IMR-90 (cell line): ENCODE measurements around the gene SPIN3. TPM values are rescaled to one million over a fixed set of nuclear protein-coding genes. Genes with fewer than 3 reads are reported as not detected.

Source experiments
- ATAC-seq: fragments of 200-7000 bp; cut with Tn5 transposase; 2 replicates; pipeline ENCODE4 v1.9.1; 2020; ENCODE audit warnings: low read depth, mild to moderate bottlenecking, moderate library complexity
- BruUV-seq: library from RNA; stranded (reverse); fragments of 400-500 nt; replicated peaks from 2 replicates; lab custom pipeline; 2021; lab: Mats Ljungman, UMichigan
- CTCF ChIA-PET: fragments of 300-600 bp; formaldehyde crosslinking; extraction: SDS; loops from one replicate; lab custom pipeline; 2021; ENCODE audit warnings: antibody characterized with exemption; lab: Yijun Ruan, JAX
- POLR2A ChIA-PET: fragments of 300-600 bp; sonication (Branson Sonifier 250); formaldehyde crosslinking; loops from one replicate; lab custom pipeline; 2022; ENCODE audit warnings: antibody characterized with exemption; ENCODE audit not compliant: unreplicated experiment; lab: Charles Lee
- DNase-seq: peaks from one replicate; pipeline ENCODE4 v3.0.0; 2013
- H2AFZ ChIP-seq: replicated peaks from 2 replicates; pipeline ENCODE3; 2013; ENCODE audit warnings: low read length, mild to moderate bottlenecking; ENCODE audit not compliant: poor library complexity
- H2AK5ac ChIP-seq: 2 replicates; pipeline ENCODE4 v1.6.1; 2013; ENCODE audit warnings: low read depth, low read length, inconsistent platforms
- H2AK9ac ChIP-seq: replicated peaks from 2 replicates; pipeline ENCODE3; 2013; ENCODE audit warnings: mild to moderate bottlenecking, low read depth, low read length, moderate library complexity; ENCODE audit not compliant: poor library complexity
- H2BK120ac ChIP-seq: 2 replicates; pipeline ENCODE4 v1.6.1; 2013; ENCODE audit warnings: low read depth, low read length, inconsistent platforms
- H2BK15ac ChIP-seq: 3 replicates; pipeline ENCODE4 v1.6.1; 2013; ENCODE audit warnings: low read depth, low read length, inconsistent platforms
- H2BK20ac ChIP-seq: 2 replicates; pipeline ENCODE4 v1.6.1; 2013; ENCODE audit warnings: low read depth, mild to moderate bottlenecking, inconsistent platforms, low read length, moderate library complexity
- H2BK5ac ChIP-seq: 2 replicates; pipeline ENCODE4 v1.6.1; 2013; ENCODE audit warnings: mild to moderate bottlenecking, low read depth, low read length, inconsistent platforms; ENCODE audit not compliant: poor library complexity, severe bottlenecking
- H3K14ac ChIP-seq: replicated peaks from 2 replicates; pipeline ENCODE4 v1.6.1; 2013; ENCODE audit warnings: low read depth, low read length, inconsistent platforms
- H3K18ac ChIP-seq: 2 replicates; pipeline ENCODE4 v1.6.1; 2013; ENCODE audit warnings: low read depth, low read length, control low read depth
- H3K23ac ChIP-seq: 2 replicates; pipeline ENCODE4 v1.6.1; 2013; ENCODE audit warnings: low read depth, low read length, inconsistent platforms
- H3K27ac ChIP-seq: 2 replicates; pipeline ENCODE4 v1.5.1; 2013; ENCODE audit warnings: mild to moderate bottlenecking, control low read depth, low read length; ENCODE audit not compliant: insufficient read depth
- H3K27me3 ChIP-seq: 2 replicates; pipeline ENCODE4 v1.6.1; 2013; ENCODE audit warnings: low read length; ENCODE audit not compliant: control insufficient read depth, insufficient read depth
- H3K36me3 ChIP-seq: 2 replicates; pipeline ENCODE4 v1.6.1; 2013; ENCODE audit warnings: low read length, mixed read lengths; ENCODE audit not compliant: control insufficient read depth, insufficient read depth
- H3K4ac ChIP-seq: 2 replicates; pipeline ENCODE4 v1.6.1; 2013; ENCODE audit warnings: low read depth, low read length, inconsistent platforms
- H3K4me1 ChIP-seq: 2 replicates; pipeline ENCODE4 v1.6.1; 2013; ENCODE audit warnings: low read length, mixed read lengths; ENCODE audit not compliant: control insufficient read depth, insufficient read depth
- H3K4me2 ChIP-seq: 2 replicates; pipeline ENCODE4 v1.6.1; 2013; ENCODE audit warnings: low read depth, mild to moderate bottlenecking, control low read depth, low read length, moderate library complexity
- H3K4me3 ChIP-seq: 2 replicates; pipeline ENCODE4 v1.5.1; 2013; ENCODE audit warnings: low read depth, mild to moderate bottlenecking, control low read depth, low read length, moderate library complexity; ENCODE audit not compliant: insufficient read depth
- H3K56ac ChIP-seq: 2 replicates; pipeline ENCODE4 v1.6.1; 2013; ENCODE audit warnings: low read length, inconsistent platforms; ENCODE audit not compliant: insufficient read depth; ENCODE audit errors: extremely low read depth
- H3K79me1 ChIP-seq, 2 experiments: 2 replicates each; pipeline ENCODE4 v1.6.1; 2013; ENCODE audit warnings: low read length in 2 of 2, inconsistent platforms in 1 of 2, low read depth in 1 of 2
- H3K9ac ChIP-seq: 2 replicates; pipeline ENCODE4 v1.6.1; 2013; ENCODE audit warnings: low read depth, low read length, control low read depth
- H3K9me1 ChIP-seq: 2 replicates; pipeline ENCODE4 v1.6.1; 2013; ENCODE audit warnings: low read length, inconsistent platforms; ENCODE audit not compliant: insufficient read depth
- H3K9me3 ChIP-seq: 2 replicates; pipeline ENCODE4 v1.6.1; 2013; ENCODE audit warnings: low read length; ENCODE audit not compliant: control insufficient read depth, insufficient read depth
- H4K20me1 ChIP-seq: 2 replicates; pipeline ENCODE4 v1.6.1; 2013; ENCODE audit warnings: low read length, inconsistent platforms; ENCODE audit not compliant: insufficient read depth
- H4K5ac ChIP-seq: 2 replicates; pipeline ENCODE4 v1.6.1; 2013; ENCODE audit warnings: mild to moderate bottlenecking, low read depth, low read length, control low read depth
- H4K8ac ChIP-seq, 2 experiments: 2 replicates each; pipeline ENCODE4 v1.6.1; 2013; ENCODE audit warnings: low read depth in 2 of 2, low read length in 2 of 2, control low read depth in 1 of 2, inconsistent platforms in 1 of 2
- H4K91ac ChIP-seq: 2 replicates; pipeline ENCODE4 v1.6.1; 2013; ENCODE audit warnings: low read depth, low read length, inconsistent platforms; ENCODE audit not compliant: insufficient read depth
- NFE2L2 ChIP-seq: fragments of 150-350 bp; IDR thresholded peaks from 2 replicates; pipeline ENCODE4 v1.6.1; 2016; ENCODE audit warnings: low read depth, mild to moderate bottlenecking, low read length
- RCOR1 ChIP-seq: IDR thresholded peaks from 2 replicates; pipeline ENCODE4 v1.6.1; 2012; ENCODE audit warnings: mild to moderate bottlenecking, low read length, improper control_type of control experiment; ENCODE audit not compliant: insufficient replicate concordance
- WGBS, 2 experiments: methylation state at CpG; one replicate each; pipeline versions ENCODE4 v1.1.5 to v1.1.7; 2013; ENCODE audit warnings: missing lambda C conversion rate in 2 of 2; ENCODE audit not compliant: insufficient read length in 1 of 2; ENCODE audit errors: extremely low coverage in 2 of 2; 5-methylcytosine and 5-hydroxymethylcytosine counted together
- dilution Hi-C: fragments of 300-500 bp; cut with HindIII; formaldehyde crosslinking; loops from one replicate; pipeline ENCODE4 v1.14.3; 2018; ENCODE audit warnings: low sequenced_read_pairs; ENCODE audit not compliant: unreplicated experiment
- in situ Hi-C: fragments of 300-500 bp; cut with MboI; formaldehyde crosslinking; loops from 3 replicates; pipeline ENCODE4 v1.14.3; 2019; ENCODE audit warnings: low sequenced_read_pairs, inconsistent platforms, mixed read lengths
- intact Hi-C: fragments of 100-400 bp; cut with micrococcal nuclease; formaldehyde crosslinking; loops from 2 replicates; pipeline ENCODE4 v1.10.0; 2022
- polyA plus RNA-seq, 3 experiments: library from polyadenylated mRNA; depleted of rRNA; stranded (reverse); fragments of >200 nt; gene quantifications; 2 replicates each; pipeline ENCODE4 v1.2.3, GENCODE V29; 2012; ENCODE audit warnings: low replicate concordance in 1 of 3
- total RNA-seq: library from RNA; depleted of rRNA; stranded (reverse); fragments of >200 nt; gene quantifications from 2 replicates; pipeline ENCODE4 v1.2.3, GENCODE V29; 2012
- TF ChIP-seq, protein P1 (sequence below): conservative IDR thresholded peaks from 2 replicates; pipeline ENCODE4 v1.5.1; 2012; ENCODE audit warnings: mild to moderate bottlenecking, low read depth, low read length, improper control_type of control experiment
- TF ChIP-seq, protein P2 (sequence below): fragments of 150-350 bp; IDR thresholded peaks from 2 replicates; pipeline ENCODE4 v1.6.1; 2016; ENCODE audit warnings: low read depth, mild to moderate bottlenecking, low read length, moderate library complexity, borderline replicate concordance
- TF ChIP-seq, protein P3 (sequence below): fragments of 150-350 bp; IDR thresholded peaks from 2 replicates; pipeline ENCODE4 v1.6.1; 2017; ENCODE audit warnings: mild to moderate bottlenecking, antibody characterized with exemption, low read length, low read depth

SPIN3 gene
- total and polyA plus RNA-seq, 2 of the 4 experiments (the other 2 are of a cell fraction), result 4.3 to 5.3 TPM

DNA sequence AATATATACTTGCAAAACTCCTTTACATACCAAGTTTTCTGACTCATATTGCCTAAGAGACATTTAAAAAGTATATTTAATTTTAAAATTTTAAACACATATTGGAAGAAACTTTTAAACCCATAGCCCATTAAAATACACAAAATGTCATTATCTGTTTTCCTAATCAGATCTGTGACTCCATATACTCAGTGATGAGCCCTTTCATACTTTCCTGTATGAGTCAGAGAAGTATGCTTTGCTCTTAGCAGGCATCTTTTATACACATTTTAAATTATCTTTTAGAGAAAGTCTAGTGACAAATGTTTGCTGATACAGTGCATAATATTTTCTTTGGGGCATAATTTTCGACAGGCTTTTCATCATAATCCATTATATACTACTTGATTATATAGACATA lies 26.4 kb downstream of the SPIN3 start:
- Histone ChIP-seq H3K9me3 (no peaks in the 10 kb centered on the region), H3K9me1 (no peaks in the 10 kb centered on the region), H3K36me3 (no peaks in the 10 kb centered on the region), H3K18ac (no peak overlapping the region), H3K27ac (no peak overlapping the region), H2BK5ac (no peak overlapping the region), H2BK15ac (no peak overlapping the region), H4K91ac (no peak overlapping the region), H3K9ac (no peak overlapping the region), H3K27me3 (no peaks in the 10 kb centered on the region), H4K8ac (no peak overlapping the region), H2BK120ac (no peak overlapping the region), H4K20me1 (no peaks in the 10 kb centered on the region), H3K56ac (no peak overlapping the region), H3K4me2 (no peak overlapping the region), H3K4ac (no peak overlapping the region), H2AK9ac (no peak overlapping the region), H3K4me1 (no peaks in the 10 kb centered on the region), H2AFZ (no peak overlapping the region), H2BK20ac (no peak overlapping the region), H3K79me1 (no peaks in the 10 kb centered on the region), H3K14ac (no peak overlapping the region), H4K5ac (no peak overlapping the region), H2AK5ac (no peak overlapping the region), H3K4me3 (no peak overlapping the region), H3K23ac (no peak overlapping the region)
- CTCF ChIA-PET, result no interaction called here
- dilution Hi-C loops, result no loop called here
- DNase-seq (peak; percentile 16), ATAC-seq (peak; percentile 42)
- BruUV-seq, result no TSS peak
- POLR2A ChIA-PET, result no interaction called here
- WGBS, 2 experiments, result no CpG with 5 or more reads among the region's 1 CpG
- intact Hi-C loops, result no loop called here
- in situ Hi-C loops, result no loop called here
- TF ChIP-seq RCOR1 (no peak), NFE2L2 (no peak)
- TF ChIP-seq, protein P1, sequence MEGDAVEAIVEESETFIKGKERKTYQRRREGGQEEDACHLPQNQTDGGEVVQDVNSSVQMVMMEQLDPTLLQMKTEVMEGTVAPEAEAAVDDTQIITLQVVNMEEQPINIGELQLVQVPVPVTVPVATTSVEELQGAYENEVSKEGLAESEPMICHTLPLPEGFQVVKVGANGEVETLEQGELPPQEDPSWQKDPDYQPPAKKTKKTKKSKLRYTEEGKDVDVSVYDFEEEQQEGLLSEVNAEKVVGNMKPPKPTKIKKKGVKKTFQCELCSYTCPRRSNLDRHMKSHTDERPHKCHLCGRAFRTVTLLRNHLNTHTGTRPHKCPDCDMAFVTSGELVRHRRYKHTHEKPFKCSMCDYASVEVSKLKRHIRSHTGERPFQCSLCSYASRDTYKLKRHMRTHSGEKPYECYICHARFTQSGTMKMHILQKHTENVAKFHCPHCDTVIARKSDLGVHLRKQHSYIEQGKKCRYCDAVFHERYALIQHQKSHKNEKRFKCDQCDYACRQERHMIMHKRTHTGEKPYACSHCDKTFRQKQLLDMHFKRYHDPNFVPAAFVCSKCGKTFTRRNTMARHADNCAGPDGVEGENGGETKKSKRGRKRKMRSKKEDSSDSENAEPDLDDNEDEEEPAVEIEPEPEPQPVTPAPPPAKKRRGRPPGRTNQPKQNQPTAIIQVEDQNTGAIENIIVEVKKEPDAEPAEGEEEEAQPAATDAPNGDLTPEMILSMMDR, result no peak
- TF ChIP-seq, protein P2, sequence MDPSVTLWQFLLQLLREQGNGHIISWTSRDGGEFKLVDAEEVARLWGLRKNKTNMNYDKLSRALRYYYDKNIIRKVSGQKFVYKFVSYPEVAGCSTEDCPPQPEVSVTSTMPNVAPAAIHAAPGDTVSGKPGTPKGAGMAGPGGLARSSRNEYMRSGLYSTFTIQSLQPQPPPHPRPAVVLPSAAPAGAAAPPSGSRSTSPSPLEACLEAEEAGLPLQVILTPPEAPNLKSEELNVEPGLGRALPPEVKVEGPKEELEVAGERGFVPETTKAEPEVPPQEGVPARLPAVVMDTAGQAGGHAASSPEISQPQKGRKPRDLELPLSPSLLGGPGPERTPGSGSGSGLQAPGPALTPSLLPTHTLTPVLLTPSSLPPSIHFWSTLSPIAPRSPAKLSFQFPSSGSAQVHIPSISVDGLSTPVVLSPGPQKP, result no peak
- TF ChIP-seq, protein P3, sequence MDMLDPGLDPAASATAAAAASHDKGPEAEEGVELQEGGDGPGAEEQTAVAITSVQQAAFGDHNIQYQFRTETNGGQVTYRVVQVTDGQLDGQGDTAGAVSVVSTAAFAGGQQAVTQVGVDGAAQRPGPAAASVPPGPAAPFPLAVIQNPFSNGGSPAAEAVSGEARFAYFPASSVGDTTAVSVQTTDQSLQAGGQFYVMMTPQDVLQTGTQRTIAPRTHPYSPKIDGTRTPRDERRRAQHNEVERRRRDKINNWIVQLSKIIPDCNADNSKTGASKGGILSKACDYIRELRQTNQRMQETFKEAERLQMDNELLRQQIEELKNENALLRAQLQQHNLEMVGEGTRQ, result no peak
